HG03280 (cell line): ENCODE data around the gene ZNRF3.
A peak's percentile ranks its signal among the peaks of the same experiment; 100 is the strongest.

Experiments
- ATAC-seq: cut with Tn5 transposase; IDR thresholded peaks from one replicate; pipeline ENCODE4 v1.9.1; 2021; ENCODE audit warnings: mild to moderate bottlenecking, moderate library complexity; ENCODE audit not compliant: unreplicated experiment

ZNRF3 gene

DNA sequence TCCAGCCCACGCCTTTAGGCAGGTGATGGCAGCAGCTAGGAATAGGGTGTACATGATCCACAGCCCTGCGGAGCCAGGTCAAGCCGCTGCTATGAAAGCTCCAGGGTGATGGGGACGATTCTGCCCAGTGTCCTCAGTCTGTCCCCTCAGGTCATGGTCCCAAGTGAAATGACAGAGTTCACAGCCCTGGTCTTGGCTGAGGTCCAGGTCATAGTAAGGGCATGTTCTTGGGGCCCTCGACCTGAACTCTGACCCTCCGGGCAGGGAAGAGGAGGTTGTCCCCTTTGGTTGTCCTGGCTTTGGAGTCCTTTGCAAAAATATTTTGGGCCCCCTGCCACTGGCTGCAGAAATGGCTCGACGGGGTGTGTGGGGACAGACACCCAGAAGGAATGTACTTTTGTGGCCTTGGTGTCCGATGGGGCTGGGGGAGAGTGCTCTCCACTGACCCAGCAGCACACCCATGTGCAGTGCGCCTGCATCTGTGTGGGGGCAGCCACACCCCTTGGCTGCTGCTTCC is 170.9 kb downstream of the ZNRF3 start:
- no peak for ATAC-seq

- no peak for ATAC-seq
Observed at GRCh38 chr22:29055192-29055830, 171.9 kb downstream of the ZNRF3 start.

DNA sequence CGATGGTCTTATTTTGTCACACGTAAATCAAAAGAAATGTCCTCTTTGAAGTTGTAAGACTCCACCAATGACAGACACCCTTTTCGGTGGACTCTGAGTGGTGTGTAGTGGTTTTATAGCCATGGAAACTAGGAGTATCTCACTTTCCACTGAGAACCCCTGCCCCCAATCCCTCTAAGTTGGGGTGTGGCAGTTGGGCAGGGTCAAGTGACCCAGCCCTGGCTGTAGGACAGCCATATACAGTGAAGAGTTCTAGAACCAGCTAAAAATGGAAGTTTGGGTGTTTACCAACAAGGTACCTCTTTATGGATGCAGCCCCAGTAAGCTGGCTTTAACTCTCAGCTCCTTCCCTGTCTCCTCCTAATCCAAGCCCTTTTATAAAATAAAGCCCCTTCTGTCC is 173.1 kb downstream of the ZNRF3 start:
- ATAC-seq = no peak

DNA sequence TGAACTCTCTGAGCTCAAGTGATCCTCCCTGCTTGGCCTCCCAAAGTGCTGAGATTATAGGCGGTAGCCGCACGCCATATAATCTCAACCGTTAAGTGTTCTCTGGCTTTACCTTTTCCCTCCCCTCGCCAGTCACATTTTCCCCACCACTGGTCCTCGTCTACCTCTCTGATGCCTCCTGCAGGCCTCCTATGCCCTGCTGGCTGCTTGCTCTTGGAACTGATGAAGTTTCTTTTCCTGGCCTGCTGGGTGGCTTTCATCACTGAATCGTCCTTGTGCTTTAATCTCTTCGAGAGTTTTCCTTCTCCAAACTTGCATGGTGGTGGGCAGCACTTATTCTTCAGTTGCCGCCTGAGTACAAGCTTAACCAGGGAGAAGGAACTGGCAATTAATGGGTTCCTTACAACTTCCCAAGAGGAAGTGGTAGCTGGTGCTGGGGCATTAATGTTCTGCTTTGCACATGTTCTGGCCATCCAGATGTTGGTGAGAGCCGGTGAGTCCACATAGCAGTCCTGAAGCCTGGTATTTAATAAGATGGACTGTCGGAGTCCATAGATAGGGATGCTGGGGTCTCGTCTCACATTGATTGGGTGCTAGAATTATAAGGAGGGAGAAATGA is 177.0 kb downstream of the ZNRF3 start:
- ATAC-seq = no peak

DNA sequence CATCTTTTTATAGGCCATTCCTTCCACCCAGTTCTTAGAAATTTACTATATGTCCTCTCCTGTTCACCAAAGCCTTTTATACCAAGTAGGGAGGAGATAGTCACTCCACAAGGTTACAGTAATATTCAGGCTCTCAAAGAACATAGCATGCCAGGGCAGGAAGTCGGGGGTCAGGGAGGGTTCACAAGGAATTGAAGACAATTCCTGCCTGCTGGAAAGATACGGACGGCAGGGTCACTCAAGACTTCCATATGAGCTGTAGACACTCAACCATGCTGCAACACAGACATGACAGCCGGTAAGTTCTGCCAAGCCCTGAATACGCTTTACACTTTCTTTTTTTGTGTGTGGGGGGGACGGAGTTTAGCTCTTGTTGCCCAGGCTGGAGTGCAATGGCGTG is 177.6 kb downstream of the ZNRF3 start:
- no peak for ATAC-seq

DNA sequence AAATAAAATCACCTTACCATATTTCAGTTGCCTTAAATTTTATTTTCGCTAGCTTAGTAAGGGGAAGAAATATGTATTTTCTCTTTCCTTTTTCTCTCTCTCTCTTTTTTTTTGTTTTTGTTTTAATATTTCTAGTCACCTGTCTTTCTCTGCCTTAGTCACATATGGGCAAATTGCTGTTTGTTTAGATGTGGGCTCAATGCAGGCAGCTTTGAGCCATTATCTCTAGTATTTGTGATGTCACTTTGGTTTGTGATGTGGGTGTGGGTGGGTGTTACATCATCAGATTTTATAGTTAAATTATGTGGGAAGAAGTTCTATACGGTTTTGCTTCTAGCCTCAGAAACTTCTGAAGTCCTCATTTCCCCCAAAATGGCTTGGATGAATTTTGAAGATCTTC is 178.4 kb downstream of the ZNRF3 start, which contains the start of gene C22orf31:
TSS of gene C22orf31 (minus strand) at position 59 of the 400 bp plus-strand sequence. CDS start at position 20, 39 bp downstream.
- no peak for ATAC-seq

DNA sequence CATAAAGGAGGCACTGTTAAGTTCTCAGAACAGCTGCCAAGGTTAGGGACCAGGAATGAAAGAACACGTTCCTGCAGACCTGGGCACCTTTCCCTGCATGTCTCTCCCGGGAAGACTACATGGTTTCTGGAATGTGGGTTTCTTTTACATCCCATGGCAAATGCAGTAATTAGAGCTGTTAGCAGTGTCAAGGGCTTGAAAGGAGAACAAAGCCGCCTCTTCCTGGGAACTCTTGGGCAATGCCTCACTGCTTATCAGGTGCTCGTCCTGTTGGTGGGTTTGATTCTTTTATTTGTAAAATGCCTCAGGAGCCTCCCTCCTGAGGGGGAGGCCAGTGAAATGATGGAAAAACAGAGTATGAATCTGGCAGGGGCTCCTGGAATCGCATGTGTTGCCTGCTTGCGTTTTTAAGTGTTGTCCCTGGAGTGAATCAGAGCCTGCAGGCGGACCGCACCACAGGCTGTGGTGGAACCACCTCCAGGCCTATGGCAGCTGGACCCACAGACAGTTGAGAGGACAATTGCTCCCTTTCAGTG is 179.0 kb downstream of the ZNRF3 start:
- no peak for ATAC-seq

- no peak for ATAC-seq
Observed at GRCh38 chr22:29065468-29066190, 182.3 kb downstream of the ZNRF3 start.

GRCh38 chr22:29069463-29069862 is 186.1 kb downstream of the ZNRF3 start:
- ATAC-seq = no peak

GRCh38 chr22:29070490-29070889 is 187.1 kb downstream of the ZNRF3 start:
- ATAC-seq = no peak

DNA sequence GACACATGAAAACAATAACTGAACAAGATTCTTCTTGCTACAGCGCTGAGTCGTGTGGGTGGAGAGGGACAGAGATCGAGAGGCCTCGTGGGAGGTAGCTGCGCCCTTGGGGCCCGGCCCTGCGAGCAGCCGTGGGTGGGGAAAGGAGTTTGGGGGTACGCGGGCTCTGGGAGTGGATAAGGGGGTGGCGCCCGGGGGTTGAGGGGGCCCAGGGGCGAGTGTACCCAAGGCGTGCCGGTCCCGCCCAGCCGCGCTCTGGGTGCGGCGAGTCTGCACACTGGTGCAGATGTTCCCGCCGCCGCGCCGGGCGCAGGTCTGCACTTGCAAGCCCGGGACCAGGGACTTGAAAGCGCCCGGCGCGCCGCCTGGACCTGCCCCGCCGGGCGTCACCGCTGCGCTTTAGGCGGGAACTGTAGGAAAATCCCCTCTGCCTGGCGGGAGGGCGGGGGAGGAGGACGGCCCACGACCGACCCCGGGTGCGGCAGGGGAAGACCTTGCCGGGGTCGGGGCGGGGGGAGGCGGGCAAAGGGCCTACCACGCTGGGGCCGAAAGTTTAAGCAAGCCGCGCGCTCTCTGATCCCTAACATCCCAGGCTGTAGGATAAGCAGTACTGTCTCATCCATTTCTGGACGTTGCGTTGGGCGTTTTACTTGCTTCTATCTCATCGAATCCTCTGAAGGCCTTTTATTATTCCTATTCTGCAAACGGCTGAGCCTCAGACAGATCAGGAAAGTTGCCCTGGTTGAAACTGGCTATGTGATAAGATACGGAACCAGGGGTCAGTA is 188.1 kb downstream of the ZNRF3 start:
- ATAC-seq = no peak

DNA sequence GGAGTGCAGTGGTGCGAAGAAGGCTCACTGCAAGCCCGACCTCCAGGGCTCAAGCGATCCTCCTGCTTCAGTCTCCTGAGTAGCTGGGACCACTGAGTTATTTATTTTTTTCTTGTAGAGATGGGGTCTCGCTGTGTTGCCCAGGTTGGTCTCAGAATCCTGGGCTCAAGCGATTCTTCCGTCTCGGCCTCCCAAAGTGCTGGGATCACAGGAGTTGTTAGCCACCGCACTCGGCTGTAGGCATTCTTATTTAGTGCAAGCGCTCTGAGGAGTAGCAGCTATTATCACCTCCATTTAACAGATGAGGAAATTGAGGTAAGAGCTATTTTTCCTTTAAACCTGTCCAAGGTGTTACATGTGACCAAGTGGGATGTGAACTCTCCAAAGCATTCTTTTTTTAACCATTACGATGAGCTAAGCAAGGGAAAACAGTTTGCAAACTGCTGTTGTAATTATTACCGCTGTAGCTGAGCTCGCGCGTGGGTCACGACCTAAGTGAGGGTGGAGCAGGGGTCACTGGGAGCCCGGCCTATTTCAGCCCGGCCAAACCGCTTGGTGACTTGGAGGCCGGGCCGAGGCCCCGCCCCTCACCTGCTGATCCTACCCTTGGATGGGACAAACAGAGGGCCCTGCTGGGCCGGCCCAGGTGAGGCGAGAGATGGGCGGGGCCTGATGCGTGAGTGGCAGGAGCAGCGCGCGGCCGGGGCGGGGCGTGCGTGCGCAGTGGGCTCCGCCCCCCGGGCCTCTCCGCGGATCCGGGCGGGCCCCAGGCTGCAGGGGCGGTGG is 189.0 kb downstream of the ZNRF3 start:
- ATAC-seq = peak; percentile 84

- no peak for ATAC-seq
Observed at GRCh38 chr22:29072979-29073617, 189.7 kb downstream of the ZNRF3 start, which contains the start of gene KREMEN1. Gene KREMEN1, plus strand, starts transcription at chr22:29073035. Its CDS starts 96 bp downstream, at chr22:29073131.

GRCh38 chr22:29073618-29074275 is 190.4 kb downstream of the ZNRF3 start:
- ATAC-seq = no peak

DNA sequence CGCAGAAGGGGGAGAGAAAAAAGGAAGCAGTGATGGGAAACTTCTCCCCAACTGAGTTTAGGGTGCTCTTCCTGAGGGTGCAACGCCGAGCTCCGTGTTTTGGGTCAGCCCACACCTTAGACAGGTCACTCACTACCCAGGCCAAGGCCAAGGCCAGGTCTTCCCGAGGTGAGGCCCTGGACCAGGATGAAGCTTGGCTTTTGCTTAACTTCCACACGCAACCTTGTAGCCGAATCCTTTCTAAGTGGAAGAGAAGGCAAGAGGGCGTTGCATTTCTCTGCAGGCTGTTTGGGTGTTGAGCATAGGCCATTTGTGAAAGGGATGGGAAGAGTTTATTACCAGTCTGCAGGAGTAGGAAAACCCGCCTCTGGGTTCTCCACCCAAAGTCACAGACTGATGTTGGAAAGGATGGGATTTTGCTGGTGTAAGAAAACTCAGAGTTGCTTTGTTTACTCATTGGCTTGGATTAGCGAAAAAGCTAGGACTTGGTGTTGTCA is 191.0 kb downstream of the ZNRF3 start:
- ATAC-seq = no peak

- no peak for ATAC-seq
Observed at GRCh38 chr22:29078036-29078868, 194.9 kb downstream of the ZNRF3 start.

- no peak for ATAC-seq
Observed at GRCh38 chr22:29078869-29079207, 195.5 kb downstream of the ZNRF3 start.
